HepG2 (cell line): Measurements from ENCODE around the gene TRPV4. TPM values are rescaled to one million over a fixed set of nuclear protein-coding genes. Genes with fewer than 3 reads are reported as not detected.
A peak's percentile ranks its signal among the peaks of the same experiment; 100 is the strongest.

Experiments
- AFF4 ChIP-seq: sonication (generic); formaldehyde crosslinking; IDR thresholded peaks from 2 replicates; pipeline ENCODE4 v1.4.0; 2020; ENCODE audit warnings: missing genetic modification reagents
- CREB1 ChIP-seq, 2 experiments: fragments of 450-650 bp in 1 of 2; IDR thresholded peaks; 2 replicates each; pipeline ENCODE4 v1.6.1; 2016 to 2017; ENCODE audit warnings: control low read depth in 1 of 2, mild to moderate bottlenecking in 1 of 2, missing compliant biosample characterization in 1 of 2, missing genetic modification characterization in 1 of 2
- FOXP1 ChIP-seq, 2 experiments: fragments of 450-650 bp in 1 of 2; IDR thresholded peaks; 2 replicates each; pipeline ENCODE4 v1.6.1; 2017 to 2018; ENCODE audit warnings: antibody characterized with exemption in 1 of 2
- MIXL1 ChIP-seq: IDR thresholded peaks from 2 replicates; pipeline ENCODE4 v1.6.1; 2016
- MZF1 ChIP-seq: sonication (generic); formaldehyde crosslinking; IDR thresholded peaks from 2 replicates; pipeline ENCODE4 v1.8.1; 2023; ENCODE audit warnings: mild to moderate bottlenecking, missing genetic modification reagents, borderline replicate concordance
- NAIF1 ChIP-seq: sonication (generic); formaldehyde crosslinking; IDR thresholded peaks from 2 replicates; pipeline ENCODE4 v1.5.0; 2020; ENCODE audit warnings: mild to moderate bottlenecking, missing genetic modification reagents, borderline replicate concordance
- SMC3 ChIP-seq: IDR thresholded peaks from 2 replicates; pipeline ENCODE4 v1.6.1; 2011; ENCODE audit warnings: low read length, improper control_type of control experiment
- STAT5B ChIP-seq: sonication (generic); formaldehyde crosslinking; IDR thresholded peaks from 2 replicates; pipeline ENCODE4 v1.4.0; 2020; ENCODE audit warnings: missing genetic modification reagents
- TRAFD1 ChIP-seq: sonication (generic); formaldehyde crosslinking; IDR thresholded peaks from 2 replicates; pipeline ENCODE4 v1.5.1; 2020; ENCODE audit warnings: missing genetic modification reagents, mild to moderate bottlenecking, borderline replicate concordance
- ZBTB1 ChIP-seq: sonication (generic); formaldehyde crosslinking; IDR thresholded peaks from 2 replicates; pipeline ENCODE4 v1.4.0; 2020; ENCODE audit warnings: missing genetic modification reagents, borderline replicate concordance
- ZNF205 ChIP-seq: IDR thresholded peaks from 2 replicates; pipeline ENCODE4 v1.6.1; 2018; ENCODE audit warnings: missing biosample characterization, missing genetic modification reagents
- ZNF34 ChIP-seq: sonication (generic); formaldehyde crosslinking; IDR thresholded peaks from 2 replicates; pipeline ENCODE4 v1.4.0; 2020; ENCODE audit warnings: mild to moderate bottlenecking, missing genetic modification reagents, borderline replicate concordance
- ZNF646 ChIP-seq: sonication (generic); formaldehyde crosslinking; IDR thresholded peaks from 2 replicates; pipeline ENCODE4 v1.9.0; 2021; ENCODE audit warnings: mild to moderate bottlenecking, missing genetic modification reagents
- ZNF747 ChIP-seq: sonication (generic); formaldehyde crosslinking; IDR thresholded peaks from 2 replicates; pipeline ENCODE4 v1.8.1; 2023; ENCODE audit warnings: missing genetic modification reagents, mild to moderate bottlenecking, borderline replicate concordance
- ZNF75D ChIP-seq: sonication (generic); formaldehyde crosslinking; IDR thresholded peaks from 2 replicates; pipeline ENCODE4 v1.8.1; 2023; ENCODE audit warnings: missing genetic modification reagents, mild to moderate bottlenecking, borderline replicate concordance
- polyA plus RNA-seq, 8 experiments: library from polyadenylated mRNA; depleted of rRNA in 3 of 8; stranded (reverse) in 7 of 8; unstranded in 1 of 8; fragments of >200 nt; fragmentation: Illumina TruSeq in 4 of 8; extraction: Trizol in 4 of 8; gene quantifications; 2 replicates each; pipeline versions ENCODE4 v1.2.1 to v1.2.3, GENCODE V29; 2011 to 2016; ENCODE audit warnings: low read depth in 4 of 8, missing spikeins in 1 of 8, mixed read lengths in 1 of 8; ENCODE audit not compliant: insufficient read depth in 1 of 8
- total RNA-seq, 5 experiments: library from RNA; depleted of rRNA; stranded (reverse); fragments of >200 nt; fragmentation: Illumina TruSeq; extraction: Trizol; gene quantifications; 2 replicates each; pipeline ENCODE4 v1.2.3, GENCODE V29; 2016; ENCODE audit warnings: low read depth in 1 of 5

TRPV4 gene
- total and polyA plus RNA-seq, 2 of the 13 experiments (the other 11 are each of a cell fraction or from before 2014, with no cell fraction given), result 0.66 to 4.7 TPM

GRCh38 chr12:109818905-109819500, 14.2 kb downstream of the TRPV4 start (continued):
- 0 out of 2 replicates have a peak, but pooled peaks have one; percentile 2 for TF ChIP-seq ZNF646 (CRISPR knock-in tag)
- no peak for TF ChIP-seq CREB1 (IDR thresholded peaks at IDR 0.05)
- no peak for TF ChIP-seq CREB1 (CRISPR knock-in tag; IDR thresholded peaks at IDR 0.05)
- no peak for TF ChIP-seq ZBTB1
- TF ChIP-seq STAT5B (CRISPR knock-in tag), result no peak
- TF ChIP-seq ZNF747 (CRISPR knock-in tag), result no peak
- no peak for TF ChIP-seq TRAFD1 (CRISPR knock-in tag)
- no peak for TF ChIP-seq AFF4
- no peak for TF ChIP-seq NAIF1 (CRISPR knock-in tag)
- no peak for TF ChIP-seq SMC3
- TF ChIP-seq FOXP1 (IDR thresholded peaks at IDR 0.05), result no peak
- TF ChIP-seq FOXP1 (CRISPR knock-in tag; IDR thresholded peaks at IDR 0.05), result peak; percentile 8; the same call in 1 of the 2 replicates
- no peak for TF ChIP-seq ZNF34 (CRISPR knock-in tag)
- no peak for TF ChIP-seq ZNF205 (CRISPR knock-in tag)
- TF ChIP-seq MZF1 (CRISPR knock-in tag), result no peak
- no peak for TF ChIP-seq MIXL1 (CRISPR knock-in tag)
- TF ChIP-seq ZNF75D (CRISPR knock-in tag), result no peak
